ENCODE measurements around the gene CSAG1.
"Not testable (repeated sequence)": the region's sequence is repeated elsewhere in the genome, so short reads cannot be mapped to it uniquely, and the experiment has no call there.

CSAG1 gene

DNA sequence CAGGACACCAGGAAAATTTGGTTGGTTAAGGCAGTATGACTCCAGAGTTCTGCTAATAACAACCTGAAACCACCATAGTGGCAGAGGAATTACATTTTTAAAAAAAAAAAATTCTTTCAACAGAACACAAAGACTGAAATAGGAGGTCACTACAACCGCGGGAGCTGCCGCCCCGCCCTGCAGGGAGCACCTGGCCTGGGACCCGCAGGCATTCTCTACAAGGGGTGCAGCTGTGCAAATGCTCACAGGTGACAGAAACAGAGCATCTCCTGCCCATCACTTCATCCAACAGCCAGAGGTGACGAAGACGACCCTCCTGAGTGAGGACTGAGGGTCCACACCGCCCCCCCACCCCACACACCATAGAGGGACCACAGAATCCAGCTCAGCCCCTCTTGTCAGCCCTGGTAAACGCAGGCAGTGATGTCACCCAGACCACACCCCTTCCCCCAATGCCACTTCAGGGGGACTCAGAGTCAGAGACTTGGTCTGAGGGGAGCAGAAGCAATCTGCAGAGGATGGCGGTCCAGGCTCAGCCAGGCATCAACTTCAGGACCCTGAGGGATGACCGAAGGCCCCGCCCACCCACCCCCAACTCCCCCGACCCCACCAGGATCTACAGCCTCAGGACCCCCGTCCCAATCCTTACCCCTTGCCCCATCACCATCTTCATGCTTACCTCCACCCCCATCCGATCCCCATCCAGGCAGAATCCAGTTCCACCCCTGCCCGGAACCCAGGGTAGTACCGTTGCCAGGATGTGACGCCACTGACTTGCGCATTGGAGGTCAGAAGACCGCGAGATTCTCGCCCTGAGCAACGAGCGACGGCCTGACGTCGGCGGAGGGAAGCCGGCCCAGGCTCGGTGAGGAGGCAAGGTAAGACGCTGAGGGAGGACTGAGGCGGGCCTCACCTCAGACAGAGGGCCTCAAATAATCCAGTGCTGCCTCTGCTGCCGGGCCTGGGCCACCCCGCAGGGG, 35.3 kb downstream of the CSAG1 start, which contains the start of gene MAGEA3:
Gene MAGEA3 (plus strand): TSS at position 843 of the 980 bp plus-strand sequence. CDS start 2,039 bp downstream, outside the sequence.
- not testable (repeated sequence) for DNase-seq

GRCh38 chrX:152681012-152681411, 52.5 kb downstream of the CSAG1 start:
- DNase-seq: not testable (repeated sequence)

Data from NCI-H2081 treated with DMSO at 0.1 percent for 48 hours (cell line).